ENCODE results near the gene RNPEPL1. TPM values are rescaled to one million over a fixed set of nuclear protein-coding genes. Genes with fewer than 3 reads are reported as not detected.

RNPEPL1 gene
- total and polyA plus RNA-seq, 10 of the 15 experiments (the other 5 are each of a cell fraction or from before 2014, with no cell fraction given), result 0.24 to 49.5 (median 6.8) TPM

GRCh38 chr2:240573071-240573515 is 4.8 kb downstream of the RNPEPL1 start:
- Histone ChIP-seq H4K20me1 (ENCODE audit: control insufficient read depth, insufficient read depth) (no peaks in the 10 kb centered on the region; the same call in 1 of the 2 replicates), H3K4me2 (ENCODE audit: control insufficient read depth, insufficient read depth) (no peak overlapping the region), H3K36me3 (ENCODE audit: control insufficient read depth in 2 of 2, insufficient read depth in 2 of 2, low read length in 1 of 2) (peaks cover 0 to 7% of the 10 kb centered on the region in 2 experiments; a peak in 3 of 4 replicates), H3K27ac (ENCODE audit: control insufficient read depth, insufficient read depth) (no peak overlapping the region), H3K4me3 (no peak overlapping the region), H2AFZ (ENCODE audit: control insufficient read depth, low read depth, low read length) (no peak overlapping the region), H3K9ac (ENCODE audit: control insufficient read depth, insufficient read depth, low read length) (no peak overlapping the region), H3K9me3 (replicated peaks; ENCODE audit: control insufficient read depth, insufficient read depth, low read length) (no peaks in the 10 kb centered on the region), H3K27me3 (replicated peaks in 1 of 2; ENCODE audit: control insufficient read depth in 2 of 2, insufficient read depth in 2 of 2, low read length in 1 of 2) (no peaks in the 10 kb centered on the region), H3K4me1 (ENCODE audit: control insufficient read depth, insufficient read depth, low read length) (peaks cover 12% of the 10 kb centered on the region), H3K79me2 (ENCODE audit: control insufficient read depth, insufficient read depth, low read length) (peaks cover 17% of the 10 kb centered on the region)
- no TSS peak for BruUV-seq (replicated peaks)
- WGBS (ENCODE audit: insufficient coverage, insufficient replicate concordance, low lambda C conversion rate, missing lambda C conversion rate), result 85% methylated on average over 20 of the region's 20 CpGs
- CTCF ChIA-PET, result interaction anchor here (0.6 to 1.4 kb wide), 2 partner anchors 12 kb away, joined by 3 read pairs; no protein-coding TSS in a partner anchor
- TF ChIP-seq CUX1 (IDR thresholded peaks at IDR 0.05; ENCODE audit: insufficient replicate concordance, low read depth, low read length) (no peak), CBX5 (IDR thresholded peaks at IDR 0.05; ENCODE audit: low read depth) (no peak), LARP7 (IDR thresholded peaks at IDR 0.05) (no peak), ZNF217 (IDR thresholded peaks at IDR 0.05) (no peak)
- RAD21 ChIA-PET (ENCODE audit: unreplicated experiment), result no interaction called here
- ATAC-seq (no peak), DNase-seq (ENCODE audit: low read depth, low spot score) (no peak), FAIRE-seq (no peak)
- POLR2A ChIA-PET, result interaction anchor here (0.6 kb wide), 1 partner anchor 47 kb away, joined by 3 read pairs; no protein-coding TSS in a partner anchor
- SMC1A ChIA-PET (ENCODE audit: uncharacterized antibody, unreplicated experiment), result no interaction called here
- in situ Hi-C loops (cut with MboI) (no loop called here), intact Hi-C loops (cut with micrococcal nuclease; ENCODE audit: unreplicated experiment) (no loop called here)

Measured in GM12878 (cell line).